Renal cortical epithelial cell (primary cell): Measurements from ENCODE around the gene KRT12. TPM values are rescaled to one million over a fixed set of nuclear protein-coding genes. Genes with fewer than 3 reads are reported as not detected.

ENCODE experiments used
- DNase-seq: peaks from one replicate; pipeline ENCODE4 v3.0.0-alpha.2; 2011; ENCODE audit warnings: low read depth
- total RNA-seq: library from RNA; depleted of rRNA; stranded (reverse); fragments of >200 nt; gene quantifications from 2 replicates; pipeline ENCODE4 v1.2.3, GENCODE V29; 2014

The KRT12 gene
- not detected in 2 replicates for total RNA-seq

DNA sequence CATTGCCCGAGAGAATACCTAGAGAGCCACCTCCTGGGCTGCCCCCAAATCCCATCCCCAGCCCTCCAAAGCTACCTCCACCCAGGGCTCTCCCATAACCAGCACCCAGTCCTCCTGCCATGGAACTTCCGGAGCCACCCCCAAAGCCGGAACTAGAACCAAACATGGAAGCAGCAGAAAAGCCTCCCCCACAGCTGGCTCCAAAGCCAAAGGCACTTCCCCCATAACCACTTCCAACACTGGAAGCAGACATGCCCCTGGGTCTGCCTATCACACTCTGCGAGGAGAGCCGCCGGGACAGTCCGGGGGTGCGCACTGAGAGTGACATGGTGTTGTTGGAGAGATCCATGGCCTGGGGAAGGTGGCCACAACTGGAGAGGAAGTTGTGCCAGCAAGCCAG, at the start of gene KRT12:
KRT12 (minus strand) TSS at position 386 of the 400 bp plus-strand sequence; CDS start at position 349, 37 bp downstream.
- no peak for DNase-seq

DNA sequence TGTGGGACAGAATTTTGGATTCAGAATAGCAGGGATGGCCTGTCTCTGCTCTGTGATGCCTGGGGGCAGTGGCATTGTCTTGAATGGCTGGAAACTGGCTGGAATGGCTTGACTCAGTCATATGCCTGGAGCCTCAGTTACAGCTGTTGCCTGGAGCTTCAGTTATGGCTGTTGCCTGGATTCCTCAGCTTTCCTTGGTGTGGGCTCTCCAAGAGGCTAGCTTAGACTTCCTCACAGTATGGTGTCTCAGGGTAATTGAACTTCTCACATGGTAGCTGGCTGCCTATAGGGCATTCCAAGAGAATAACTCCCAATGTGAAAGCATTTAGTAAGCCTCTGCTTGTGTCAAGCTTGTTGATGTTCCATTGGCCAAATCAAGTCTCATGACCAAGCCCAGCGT, 49.3 kb upstream of the KRT12 start:
- DNase-seq: no peak

DNA sequence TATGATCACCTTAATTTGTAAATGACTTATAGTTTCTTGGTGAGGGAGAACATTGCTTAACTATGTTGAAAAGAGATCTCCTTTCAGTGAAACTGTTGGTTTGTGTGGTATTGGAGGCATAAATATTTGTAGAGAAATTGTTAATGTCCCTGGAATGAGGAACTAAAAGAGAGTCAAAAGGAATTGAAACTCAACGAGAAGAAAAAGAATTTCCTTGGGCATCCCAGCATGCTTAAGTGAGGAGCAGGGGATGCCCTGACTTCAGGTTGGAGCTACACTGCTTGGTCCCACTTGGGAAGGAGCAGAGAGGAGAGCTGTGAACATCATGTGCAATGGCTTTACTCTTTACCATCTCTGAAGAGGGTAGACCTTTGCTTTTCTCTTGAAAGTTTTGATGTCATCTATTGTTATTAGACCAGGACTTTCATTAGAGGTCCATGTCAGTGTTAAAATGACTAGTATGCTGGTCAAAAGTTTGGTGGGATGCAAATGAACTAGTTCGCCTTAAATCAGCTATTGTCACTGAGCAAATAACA, 48.8 kb upstream of the KRT12 start:
- peak; percentile 88 for DNase-seq

DNA sequence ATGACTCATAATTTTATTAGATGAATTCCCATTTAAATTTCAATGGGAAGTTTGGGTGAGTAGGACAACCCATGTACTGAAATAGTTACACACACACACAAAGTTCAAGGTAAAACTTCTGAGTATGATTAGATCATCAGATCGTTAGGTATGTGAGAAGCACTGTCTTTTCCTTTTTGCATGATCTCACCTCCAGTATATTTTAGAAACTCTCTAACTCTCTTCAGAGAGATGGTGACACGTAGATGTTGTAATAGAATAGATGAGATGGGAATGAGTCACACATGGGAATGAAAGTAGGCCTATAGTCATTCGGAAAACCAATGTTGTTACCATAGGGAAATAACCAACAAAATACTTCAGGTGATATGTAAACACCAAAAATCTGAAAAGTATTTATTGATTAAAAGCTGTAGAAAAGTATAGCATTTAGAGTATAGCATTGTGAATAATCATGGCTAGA, 48.2 kb upstream of the KRT12 start:
- peak; percentile 99 for DNase-seq

DNA sequence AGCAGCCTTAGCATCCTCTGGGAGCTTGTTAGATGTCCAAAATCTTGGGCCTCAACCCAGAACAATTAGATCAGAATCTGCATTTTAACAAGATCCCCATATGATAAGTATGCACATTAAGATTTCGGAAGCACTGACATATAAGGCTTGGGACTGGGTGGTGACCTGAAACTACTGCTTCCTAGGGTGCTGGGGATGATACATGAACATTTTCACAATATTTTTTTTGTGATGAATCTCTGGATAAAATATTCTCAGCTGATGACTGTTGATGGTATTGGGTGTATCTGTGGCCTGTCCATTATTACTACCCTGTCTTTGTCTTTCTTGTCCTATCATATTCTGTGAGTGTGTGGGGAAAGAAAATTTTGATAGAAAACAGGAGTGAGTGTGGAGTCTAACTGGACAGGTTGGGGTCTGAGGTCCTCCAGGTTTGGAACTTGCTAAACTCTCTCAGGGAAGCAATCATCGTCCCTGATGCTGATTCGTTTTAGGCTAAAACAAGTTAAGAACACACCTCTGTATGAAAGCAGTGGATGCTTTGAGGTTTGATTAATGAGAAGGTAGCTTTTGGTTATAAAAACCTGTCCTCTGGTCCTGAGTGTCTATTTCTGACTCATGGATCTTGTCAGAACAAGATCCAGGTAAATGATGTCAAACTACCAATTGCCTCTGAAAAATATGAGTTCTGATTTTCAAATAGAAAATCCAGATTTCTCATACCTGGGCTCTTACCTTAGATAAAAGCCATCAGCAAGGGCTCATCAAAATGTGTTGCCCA, 47.2 kb upstream of the KRT12 start:
- DNase-seq: no peak

DNA sequence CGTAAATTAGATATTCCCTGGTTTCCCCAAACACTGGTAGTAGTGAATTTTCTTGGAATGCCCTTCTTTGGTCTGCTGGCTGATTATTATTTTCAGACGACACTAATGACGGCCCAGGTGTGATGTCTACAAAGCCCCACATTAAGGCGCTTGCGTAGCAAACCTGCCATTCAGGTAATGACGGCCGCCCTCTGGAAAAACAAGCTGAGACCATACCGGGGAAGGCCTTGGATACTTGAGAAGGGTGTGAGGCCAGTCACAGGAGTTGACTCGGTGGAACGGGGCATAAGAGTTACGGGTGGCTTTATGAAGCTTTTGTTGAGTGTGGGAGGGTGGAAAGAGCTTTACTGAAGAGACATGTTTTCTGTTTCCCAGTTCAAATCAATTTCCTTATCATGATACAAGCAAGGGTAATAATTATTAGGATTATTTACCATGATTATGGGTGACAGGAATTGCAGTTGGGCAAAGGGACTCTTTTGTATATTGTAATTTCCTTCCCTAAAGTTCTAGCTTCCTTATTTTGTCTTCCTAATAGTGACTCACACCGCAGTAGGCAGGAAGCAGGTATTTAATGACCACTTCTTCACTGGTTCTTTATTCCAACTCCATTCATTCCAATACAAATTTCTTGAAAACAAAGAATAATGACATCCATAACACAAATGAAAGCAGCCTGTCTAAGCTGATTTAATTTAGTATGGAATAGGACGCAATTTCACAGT, 45.6 kb upstream of the KRT12 start:
- peak; percentile 41 for DNase-seq

DNA sequence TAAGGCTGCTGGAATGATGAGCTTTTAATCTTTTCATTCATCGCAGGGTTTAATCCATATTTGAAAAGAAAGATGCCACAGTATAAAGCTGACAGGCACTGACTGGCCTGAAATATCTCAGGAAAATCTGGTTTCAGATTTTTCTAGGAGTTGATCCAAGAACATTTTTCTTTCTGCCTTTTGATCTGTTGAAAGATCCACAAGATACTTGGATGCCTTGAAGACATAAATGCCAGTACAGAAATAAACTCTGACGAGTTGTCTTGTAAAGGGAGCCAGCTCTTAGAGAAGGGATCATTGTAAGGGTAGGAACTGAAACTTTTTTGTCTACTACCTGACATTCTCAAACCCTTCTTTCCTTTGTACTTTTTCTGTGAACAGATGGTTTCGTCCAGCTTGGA, 43.4 kb upstream of the KRT12 start:
- DNase-seq: no peak

DNA sequence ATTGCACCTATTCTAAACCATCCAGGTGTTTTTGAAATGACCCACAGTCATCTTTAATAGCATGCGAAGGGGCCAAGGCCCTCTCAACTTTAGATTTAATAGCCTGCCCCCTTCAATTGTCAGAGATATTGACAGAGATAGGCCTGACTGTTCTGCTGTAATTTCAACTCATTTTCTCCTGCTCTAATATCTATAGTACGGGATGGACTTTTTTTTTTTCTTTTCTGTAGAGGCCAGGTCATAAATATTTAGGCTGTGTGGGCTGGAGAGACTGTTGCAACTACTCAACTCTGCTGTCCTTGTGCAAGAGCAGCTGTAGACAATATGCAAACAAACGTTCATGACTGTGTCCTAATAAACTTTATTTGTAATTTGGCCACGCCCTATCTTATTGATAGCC, 42.7 kb upstream of the KRT12 start:
- DNase-seq: peak; percentile 40

DNA sequence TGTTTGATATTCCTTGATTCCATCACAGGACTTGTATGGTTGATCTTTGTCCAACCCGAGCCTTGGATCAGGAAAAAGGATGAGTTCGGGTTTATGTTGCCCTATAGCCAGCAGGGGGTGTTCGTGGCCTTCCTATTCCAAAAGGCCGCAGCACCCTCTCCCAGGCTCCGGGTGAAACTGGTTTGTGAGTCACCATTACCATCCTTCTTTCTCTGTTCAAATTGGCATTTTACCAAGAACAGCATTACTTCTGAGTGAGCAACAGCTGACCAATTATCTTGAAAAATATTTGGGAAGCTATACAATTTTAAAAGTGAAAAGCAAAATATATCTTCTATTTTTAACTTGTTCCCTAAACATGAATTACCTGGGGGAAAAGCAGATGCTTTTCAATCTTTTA, 42.3 kb upstream of the KRT12 start:
- DNase-seq: peak; percentile 93

DNA sequence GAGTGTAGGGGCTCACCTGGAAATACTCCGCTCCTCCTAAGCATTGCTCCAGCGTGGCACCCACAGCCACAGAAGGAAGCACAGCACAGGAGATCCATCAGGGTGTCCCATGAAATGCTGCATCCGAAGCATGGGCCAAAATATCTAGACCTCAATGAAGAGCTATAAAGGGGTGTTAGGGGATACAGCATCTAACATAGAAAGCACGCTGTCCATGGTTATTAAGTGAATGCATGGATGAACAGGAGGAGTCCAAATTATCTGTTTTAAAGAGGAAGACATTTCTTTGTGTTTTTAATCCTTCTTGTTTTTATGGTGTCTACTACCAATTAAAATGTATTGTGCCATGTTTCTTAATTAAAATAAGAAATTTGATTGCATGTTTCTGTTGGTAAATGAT, 39.6 kb upstream of the KRT12 start:
- DNase-seq: no peak

DNA sequence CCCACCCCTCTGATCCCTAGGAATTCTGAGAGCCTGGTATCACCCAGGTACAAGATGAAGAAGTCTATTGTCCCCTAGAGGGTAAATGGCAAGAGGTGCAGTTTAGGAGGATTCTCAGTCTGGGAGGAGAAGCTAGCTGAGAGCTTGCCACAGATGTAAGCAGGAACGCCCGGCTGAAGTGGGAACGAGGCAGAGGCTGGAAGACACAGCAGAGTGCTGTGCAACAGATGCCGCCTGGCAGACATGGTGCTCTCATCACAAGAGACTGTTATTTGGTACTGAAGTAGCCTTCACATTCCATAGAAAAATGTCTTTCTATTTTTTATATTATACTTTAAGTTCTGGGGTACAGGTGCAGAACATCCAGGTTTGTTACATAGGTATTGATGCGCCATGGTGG, 38.3 kb upstream of the KRT12 start:
- no peak for DNase-seq

DNA sequence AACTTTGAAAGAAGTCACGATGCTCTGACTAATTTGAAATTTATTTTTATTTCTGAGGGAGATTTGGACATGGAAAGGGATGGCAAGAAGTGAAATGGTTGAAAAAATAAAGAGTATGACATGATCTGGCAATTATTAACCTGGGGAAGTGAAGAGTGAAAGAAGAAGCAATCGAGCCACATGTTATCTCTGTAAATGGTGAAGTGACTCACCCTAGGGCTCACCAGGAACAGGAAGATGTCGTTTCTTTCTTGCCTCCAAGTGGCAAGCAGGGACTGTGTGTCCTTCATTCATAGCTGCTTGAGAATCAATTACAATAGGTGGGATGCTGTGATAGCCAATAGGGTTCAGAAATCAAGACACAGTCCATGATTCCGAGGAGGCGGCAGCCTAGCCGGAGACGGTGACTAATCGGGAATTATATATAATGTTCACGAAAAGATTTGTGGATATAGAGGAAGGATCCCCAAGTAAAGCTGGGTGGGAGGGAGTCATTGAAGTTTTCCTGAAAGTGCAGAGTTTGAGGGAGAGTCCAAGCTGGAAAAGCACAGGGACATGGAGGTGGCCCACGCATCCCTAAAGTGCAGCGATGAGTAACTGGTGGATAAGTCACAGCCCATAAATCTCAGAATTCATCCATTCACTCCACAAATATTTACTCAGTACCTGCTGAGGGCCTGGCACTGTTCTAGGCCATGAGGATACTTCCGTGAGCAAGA, 36.3 kb upstream of the KRT12 start:
- peak; percentile 98 for DNase-seq

DNA sequence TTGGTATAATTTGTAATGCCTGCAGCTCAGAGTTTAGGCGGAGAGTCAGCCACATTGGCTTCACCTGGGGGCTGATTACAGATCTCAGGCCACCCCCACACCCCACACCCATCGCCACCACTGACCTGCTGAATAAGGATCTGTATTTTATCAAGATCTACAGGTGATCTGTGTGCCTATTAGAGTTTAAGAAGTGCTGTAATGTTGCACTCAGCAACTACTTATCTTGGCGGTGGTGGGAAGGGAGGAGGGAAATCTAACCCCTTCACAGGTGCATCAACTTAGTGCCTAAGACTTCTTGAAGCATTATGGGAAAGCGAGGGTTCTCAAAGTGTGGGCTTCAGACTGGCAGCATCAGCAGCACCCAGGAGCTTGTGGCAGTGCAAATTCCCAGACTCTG, 35.5 kb upstream of the KRT12 start:
- no peak for DNase-seq

DNA sequence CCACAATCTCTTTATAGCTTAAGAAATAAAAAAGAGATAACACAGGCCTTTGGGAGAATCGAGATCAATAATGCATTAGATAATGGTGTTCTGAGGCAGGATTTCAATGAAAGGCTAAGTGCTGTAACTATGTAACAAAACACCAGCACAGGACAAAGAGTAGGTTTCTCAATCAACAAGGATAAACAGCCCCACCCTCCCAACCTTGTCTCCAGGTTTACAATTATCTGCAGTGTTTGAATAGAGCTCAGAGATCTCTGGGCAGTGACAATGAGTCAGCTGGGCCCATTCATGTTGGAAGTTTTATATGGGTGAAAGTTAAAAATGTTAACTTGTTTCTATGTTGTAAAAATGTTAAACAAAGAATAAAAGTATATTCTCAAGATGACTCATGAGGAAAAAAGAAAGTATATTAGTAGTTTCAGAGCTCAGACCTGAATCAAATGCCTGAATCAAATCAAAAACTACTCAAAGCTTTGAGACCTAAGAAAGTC, 35.0 kb upstream of the KRT12 start:
- peak; percentile 95 for DNase-seq

DNA sequence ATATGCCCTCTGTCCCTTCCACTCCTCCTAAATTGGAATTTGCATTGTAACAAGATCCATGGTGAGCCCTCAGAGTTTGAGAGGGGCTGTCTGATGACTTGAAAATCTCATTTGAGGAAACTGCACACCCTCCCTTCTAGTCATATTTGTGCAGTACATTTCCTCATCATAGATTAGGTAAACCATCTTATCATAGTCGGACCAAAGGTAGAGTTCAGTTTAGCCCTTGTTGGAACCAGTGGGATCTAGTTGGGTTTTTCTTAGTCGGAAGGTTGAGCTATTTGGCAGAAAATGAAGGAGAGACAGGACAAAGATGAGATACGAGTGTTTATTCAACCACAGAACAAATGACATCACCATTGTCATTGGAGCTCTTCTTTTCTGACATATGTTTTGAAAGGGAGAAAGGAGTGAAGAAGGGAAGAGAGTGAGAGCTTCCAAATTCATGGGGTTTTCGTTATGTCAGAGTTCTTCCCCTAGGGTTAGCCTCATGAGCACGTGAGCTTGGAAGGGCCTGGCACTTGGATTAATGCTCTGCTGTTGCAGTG, 33.9 kb upstream of the KRT12 start:
- DNase-seq: no peak

DNA sequence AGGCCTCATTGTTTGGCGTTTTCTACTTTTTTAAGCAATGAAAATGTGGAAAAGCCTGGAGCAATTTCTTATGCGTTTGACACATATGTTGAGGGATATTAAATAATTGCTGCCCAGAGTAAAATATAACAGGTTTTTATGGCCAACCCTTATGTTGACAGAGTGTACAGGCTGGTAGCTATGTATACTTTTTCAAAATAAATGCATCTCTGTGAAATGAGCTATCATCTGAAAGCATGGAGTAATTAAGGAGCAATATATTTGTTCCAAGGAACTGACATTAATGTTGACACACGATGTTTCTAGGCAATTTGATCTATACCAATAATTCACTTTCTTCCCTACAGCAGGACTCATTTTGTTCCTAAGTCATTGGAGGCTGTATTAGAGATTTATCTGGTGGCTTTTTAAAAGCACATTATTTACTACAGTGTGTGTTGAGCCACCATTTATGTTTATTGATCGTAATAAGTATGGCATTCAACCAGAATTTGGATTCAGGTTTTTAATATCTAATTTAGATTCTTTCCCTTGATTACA, 30.0 kb upstream of the KRT12 start:
- no peak for DNase-seq

DNA sequence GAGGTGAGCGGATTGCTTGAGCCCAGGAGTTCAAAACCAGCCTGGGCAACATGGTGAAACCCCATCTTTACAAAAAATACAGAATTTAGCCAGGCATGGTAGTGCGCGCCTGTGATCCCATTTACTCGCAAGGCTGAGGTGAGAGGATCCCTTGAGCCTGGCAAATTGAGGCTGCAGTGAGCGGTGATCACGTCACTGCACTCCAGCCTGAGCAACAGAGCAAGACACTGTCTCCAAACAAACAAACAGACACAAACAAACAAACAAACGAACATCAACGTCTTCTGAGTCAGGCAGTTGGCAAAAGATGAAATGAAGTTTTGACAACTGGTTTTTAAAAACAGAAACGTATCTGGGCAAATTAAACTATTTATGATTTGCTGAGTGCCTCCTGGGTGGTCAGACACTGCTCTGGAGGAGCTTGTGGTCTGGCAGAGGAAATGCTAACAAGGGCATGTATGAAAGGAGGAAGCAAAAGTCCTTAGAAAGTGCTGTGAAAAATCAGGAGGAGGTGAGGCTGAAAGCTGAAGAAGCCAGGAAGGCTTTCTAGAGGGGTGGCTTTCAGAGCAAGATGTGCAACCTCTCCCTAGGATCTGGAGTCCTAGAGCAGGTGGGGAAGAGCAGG, 28.2 kb upstream of the KRT12 start:
- DNase-seq: no peak

DNA sequence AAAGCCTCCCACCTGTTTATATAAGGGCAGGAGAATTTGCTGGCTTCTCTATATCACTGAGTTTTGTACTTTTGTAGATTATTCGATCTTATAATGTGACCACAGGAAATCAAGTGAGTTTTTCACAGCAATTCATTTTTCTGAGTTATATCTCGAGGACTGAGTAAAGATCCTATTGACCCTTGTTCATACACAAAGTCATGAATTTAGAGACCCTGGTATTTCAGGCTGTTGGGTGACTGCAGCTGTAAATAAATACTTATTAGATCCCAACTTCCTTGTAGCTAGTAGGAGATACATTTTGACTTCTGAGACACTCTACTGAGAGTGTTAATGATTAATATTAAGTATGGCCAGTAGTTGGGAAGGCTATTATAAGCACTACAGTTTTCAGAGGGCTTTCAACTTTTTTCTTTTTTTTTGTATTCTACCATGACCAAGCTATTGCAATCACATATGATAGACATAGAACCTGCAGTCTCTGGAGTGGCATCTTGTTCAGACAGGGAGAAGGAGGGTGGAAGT, 21.2 kb upstream of the KRT12 start:
- DNase-seq: peak; percentile 71

DNA sequence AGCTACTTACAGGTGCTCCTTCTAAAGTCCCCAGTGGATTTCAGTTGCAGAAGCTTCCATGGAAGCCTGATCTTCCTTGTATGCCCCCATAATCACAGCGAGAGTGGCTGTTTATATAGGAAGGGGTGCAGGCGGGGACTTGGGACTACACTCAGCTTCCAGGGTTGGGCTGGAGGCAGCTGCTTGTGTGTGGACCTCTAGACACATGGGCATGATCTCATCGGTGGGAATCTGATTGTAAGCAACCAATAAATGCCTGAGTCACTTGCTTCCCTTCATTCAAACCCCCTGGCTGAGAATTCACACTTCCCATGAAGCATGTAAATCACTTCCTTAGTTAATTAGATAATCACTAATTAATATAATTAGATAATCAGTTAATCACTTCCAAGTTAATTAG, 19.1 kb upstream of the KRT12 start:
- DNase-seq: peak; percentile 56

DNA sequence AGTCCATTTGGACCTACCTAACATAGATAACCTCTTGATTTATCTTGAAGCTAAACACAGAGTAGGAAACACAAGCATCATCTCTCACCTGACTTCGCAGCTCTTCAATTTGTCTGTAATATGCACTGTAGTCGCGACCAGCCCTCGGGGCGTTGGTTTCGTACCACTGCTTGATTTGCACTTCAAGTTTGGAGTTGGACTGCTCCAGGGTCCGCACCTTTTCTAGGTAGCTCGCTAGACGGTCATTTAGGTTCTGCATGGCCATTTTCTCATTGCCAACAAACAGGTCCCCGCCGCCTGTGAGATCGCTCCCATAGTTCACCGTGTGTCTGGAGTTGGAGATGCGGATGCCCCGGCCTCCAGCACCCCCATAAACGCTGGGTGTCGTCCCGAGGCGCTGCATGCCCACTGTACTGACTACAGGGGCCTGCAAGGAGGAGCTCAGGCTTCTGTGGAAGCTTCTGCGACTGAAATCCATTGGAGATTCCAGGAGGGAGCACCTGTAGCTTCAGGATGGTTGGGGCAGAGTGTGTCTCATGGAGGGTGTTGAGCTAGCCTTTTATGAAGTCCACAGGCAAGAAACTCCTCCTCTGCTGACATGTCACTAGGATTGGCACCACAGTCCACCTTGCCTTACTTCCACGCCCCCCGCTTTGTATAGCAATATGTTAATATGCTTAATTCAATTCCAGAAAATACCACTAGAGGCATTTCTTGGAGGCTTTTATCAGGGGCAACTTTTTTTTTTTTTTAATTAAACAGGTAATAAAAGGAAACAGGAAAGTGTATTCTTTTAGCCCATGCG, 17.9 kb upstream of the KRT12 start, which contains the start of gene KRT20:
KRT20 (minus strand) TSS at position 535 of the 805 bp plus-strand sequence; CDS start at position 478, 57 bp downstream.
- no peak for DNase-seq
